ENCODE results near the gene UTS2B.

The UTS2B gene

GRCh38 chr3:191343913-191344312 is 13.6 kb upstream of the UTS2B start:
- H3K4me3 ChIP-seq (ENCODE audit: low read depth, low read length), result no peak overlapping the region
- no peak for DNase-seq (ENCODE audit: low read depth)
- TF ChIP-seq CTCF (IDR thresholded peaks at IDR 0.05; ENCODE audit: low read depth, low read length, missing control alignments), result no peak

DNA sequence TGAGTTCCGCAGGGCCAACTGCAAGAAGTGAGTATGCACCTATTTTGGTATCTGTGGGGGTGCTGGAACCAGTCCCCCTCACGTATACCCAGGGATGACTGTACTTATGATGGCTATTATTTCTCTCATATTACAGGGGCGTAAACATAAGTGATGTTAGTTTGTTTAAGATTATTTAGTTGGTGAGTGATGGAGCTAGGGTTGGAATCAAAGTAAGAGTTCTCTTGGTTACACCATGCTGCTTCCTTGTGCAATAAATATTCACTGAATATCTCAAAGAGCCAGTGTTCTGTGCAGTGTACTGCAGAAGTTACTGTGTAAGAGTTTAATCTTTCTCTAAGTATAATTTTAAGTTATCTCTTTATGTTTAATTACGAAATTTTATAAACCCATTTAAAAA is 12.8 kb upstream of the UTS2B start:
- H3K4me3 ChIP-seq (ENCODE audit: low read depth, low read length), result no peak overlapping the region
- TF ChIP-seq CTCF (IDR thresholded peaks at IDR 0.05; ENCODE audit: low read depth, low read length, missing control alignments), result no peak
- DNase-seq (ENCODE audit: low read depth), result no peak

DNA sequence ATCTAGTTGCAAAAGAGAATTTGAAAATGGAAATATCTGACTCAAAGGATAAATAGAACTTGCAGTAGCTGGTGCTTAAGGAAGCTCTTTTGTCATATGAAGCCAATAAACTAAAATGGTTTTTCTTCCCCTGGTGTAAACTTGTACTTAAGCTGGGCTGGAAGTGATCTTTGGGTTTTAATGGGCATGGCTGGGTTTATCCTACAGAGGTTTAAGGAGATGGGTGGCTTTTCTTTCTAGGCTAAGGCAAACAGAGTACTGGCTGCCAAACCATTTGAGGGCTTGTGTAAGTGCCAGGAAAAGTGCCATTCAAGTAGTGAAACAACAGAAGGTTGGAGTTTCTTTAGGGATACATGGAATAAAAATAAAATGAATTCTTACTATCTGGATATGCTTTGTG is 12.1 kb upstream of the UTS2B start:
- no peak for DNase-seq (ENCODE audit: low read depth)
- no peak overlapping the region for H3K4me3 ChIP-seq (ENCODE audit: low read depth, low read length)

DNA sequence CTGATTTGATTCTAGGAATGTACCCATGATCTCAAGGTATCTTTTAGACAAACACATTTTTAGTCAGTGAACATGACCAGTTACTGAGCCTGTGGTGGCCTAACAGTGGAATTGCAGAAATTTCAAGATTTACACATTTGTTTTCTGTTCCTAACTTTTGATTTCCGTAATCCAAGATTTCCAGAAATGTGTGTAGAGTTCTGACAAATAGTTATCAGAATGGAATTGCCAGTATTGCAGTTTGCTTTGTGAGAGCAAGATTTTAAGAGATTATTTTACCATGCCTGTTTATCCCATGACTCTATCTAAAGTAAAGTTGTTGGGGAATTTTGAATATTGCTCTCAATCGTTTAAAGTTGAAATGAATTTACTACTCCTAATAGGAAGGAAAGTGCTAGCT is 11.7 kb upstream of the UTS2B start:
- no peak overlapping the region for H3K4me3 ChIP-seq (ENCODE audit: low read depth, low read length)
- no peak for TF ChIP-seq CTCF (IDR thresholded peaks at IDR 0.05; ENCODE audit: low read depth, low read length, missing control alignments)
- no peak for DNase-seq (ENCODE audit: low read depth)

More for the DNA sequence above, 12.1 kb upstream of the UTS2B start:
- no peak for TF ChIP-seq CTCF (IDR thresholded peaks at IDR 0.05; ENCODE audit: low read depth, low read length, missing control alignments)

DNA sequence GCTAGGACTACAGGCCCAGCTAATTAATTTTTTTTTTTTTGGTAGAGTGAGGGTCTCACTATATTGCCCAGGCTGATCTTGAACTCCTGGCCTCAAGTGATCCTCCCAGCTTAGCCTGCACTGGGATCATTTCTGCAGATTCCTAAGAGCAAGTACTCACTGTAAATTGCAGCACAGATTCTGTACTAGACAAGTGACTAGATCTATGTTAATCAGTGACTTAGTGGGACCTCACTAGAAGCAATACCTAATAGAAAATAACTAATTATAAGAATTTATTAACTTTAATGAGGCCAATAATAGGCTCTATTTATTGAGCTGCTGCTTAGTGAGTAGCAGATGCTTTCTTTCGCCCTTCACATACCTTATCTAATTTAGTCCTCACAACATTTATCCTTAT is 10.6 kb upstream of the UTS2B start:
- no peak for TF ChIP-seq CTCF (IDR thresholded peaks at IDR 0.05; ENCODE audit: low read depth, low read length, missing control alignments)
- no peak for DNase-seq (ENCODE audit: low read depth)
- H3K4me3 ChIP-seq (ENCODE audit: low read depth, low read length), result no peak overlapping the region

- DNase-seq (ENCODE audit: low read depth), result no peak
- H3K4me3 ChIP-seq (ENCODE audit: low read depth, low read length), result no peak overlapping the region
These were observed 10.0 kb upstream of the UTS2B start for GRCh38 chr3:191340351-191340750.

More at GRCh38 chr3:191340351-191340750, 10.0 kb upstream of the UTS2B start:
- TF ChIP-seq CTCF (IDR thresholded peaks at IDR 0.05; ENCODE audit: low read depth, low read length, missing control alignments), result no peak

All from GM12864 (cell line).